ENCODE results near the gene HOXC10.

HOXC10 gene

GRCh38 chr12:54020591-54021405 lies 35.9 kb downstream of the HOXC10 start:
- H3K27ac ChIP-seq, result peak overlapping the region; percentile 54
- TF ChIP-seq CTCF (conservative IDR thresholded peaks at IDR 0.05), result no peak

- peak overlapping the region; percentile 54 for H3K27ac ChIP-seq
- no peak; the same call in 1 of the 2 replicates for TF ChIP-seq CTCF (conservative IDR thresholded peaks at IDR 0.05)
These were observed 36.6 kb downstream of the HOXC10 start for GRCh38 chr12:54021432-54022013.

GRCh38 chr12:54022960-54023884 lies 38.3 kb downstream of the HOXC10 start:
- no peak for TF ChIP-seq CTCF (conservative IDR thresholded peaks at IDR 0.05)
- peak overlapping the region; percentile 54 for H3K27ac ChIP-seq

GRCh38 chr12:54024127-54024526 lies 39.2 kb downstream of the HOXC10 start:
- H3K27ac ChIP-seq, result peak overlapping the region; percentile 20; the same call in 1 of the 2 replicates
- no peak for TF ChIP-seq CTCF (conservative IDR thresholded peaks at IDR 0.05)

GRCh38 chr12:54024581-54025305 lies 39.8 kb downstream of the HOXC10 start:
- peak overlapping the region; percentile 20; the same call in 1 of the 2 replicates for H3K27ac ChIP-seq
- no peak for TF ChIP-seq CTCF (conservative IDR thresholded peaks at IDR 0.05)

- no peak for TF ChIP-seq CTCF (conservative IDR thresholded peaks at IDR 0.05)
- no peak overlapping the region for H3K27ac ChIP-seq
These were observed 40.8 kb downstream of the HOXC10 start for GRCh38 chr12:54025499-54026405.
